Inflammatory macrophage treated with lipopolysaccharide for 4 hours (primary cell): ENCODE data around the gene SH3PXD2A.

Experiments used
- DNase-seq: peaks from one replicate; pipeline ENCODE4 v3.0.0-alpha.2; 2020

Gene SH3PXD2A

GRCh38 chr10:103574097-103575061 is 281.0 kb downstream of the SH3PXD2A start:
- no peak for DNase-seq

GRCh38 chr10:103573205-103573487 is 282.2 kb downstream of the SH3PXD2A start:
- no peak for DNase-seq

GRCh38 chr10:103572347-103573204 is 282.8 kb downstream of the SH3PXD2A start:
- DNase-seq = no peak

GRCh38 chr10:103571656-103571975 is 283.8 kb downstream of the SH3PXD2A start:
- DNase-seq = no peak

- DNase-seq = no peak
Measured at GRCh38 chr10:103570844-103571655, 284.3 kb downstream of the SH3PXD2A start.

GRCh38 chr10:103569896-103570295 is 285.5 kb downstream of the SH3PXD2A start:
- no peak for DNase-seq

- no peak for DNase-seq
Measured at GRCh38 chr10:103568505-103568904, 286.9 kb downstream of the SH3PXD2A start.

GRCh38 chr10:103566536-103566935 is 288.8 kb downstream of the SH3PXD2A start:
- DNase-seq = no peak

GRCh38 chr10:103564776-103565520 is 290.4 kb downstream of the SH3PXD2A start:
- DNase-seq = peak; percentile 52

GRCh38 chr10:103564116-103564501 is 291.3 kb downstream of the SH3PXD2A start:
- peak; percentile 47 for DNase-seq

GRCh38 chr10:103563231-103564115 is 291.9 kb downstream of the SH3PXD2A start:
- DNase-seq = no peak

GRCh38 chr10:103562383-103562782 is 293.0 kb downstream of the SH3PXD2A start:
- no peak for DNase-seq

GRCh38 chr10:103560886-103561285 is 294.5 kb downstream of the SH3PXD2A start:
- no peak for DNase-seq

- DNase-seq = no peak
Measured at GRCh38 chr10:103559776-103560175, 295.6 kb downstream of the SH3PXD2A start.

GRCh38 chr10:103558911-103559310 is 296.5 kb downstream of the SH3PXD2A start:
- DNase-seq = peak; percentile 14

- no peak for DNase-seq
Measured at GRCh38 chr10:103557455-103557854, 297.9 kb downstream of the SH3PXD2A start.

GRCh38 chr10:103556383-103557007 is 298.9 kb downstream of the SH3PXD2A start:
- DNase-seq = no peak

- DNase-seq = no peak
Measured at GRCh38 chr10:103555712-103556111, 299.7 kb downstream of the SH3PXD2A start.

GRCh38 chr10:103555325-103555649 is 300.1 kb downstream of the SH3PXD2A start:
- no peak for DNase-seq

- DNase-seq = peak; percentile 73
Measured at GRCh38 chr10:103554488-103555324, 300.7 kb downstream of the SH3PXD2A start.
